Mesothelial cell of epicardium (in vitro differentiated cells): ENCODE results near the gene CTNNA3. TPM values are rescaled to one million over a fixed set of nuclear protein-coding genes. Genes with fewer than 3 reads are reported as not detected.
A peak's percentile ranks its signal among the peaks of the same experiment; 100 is the strongest.

Experiments used
- DNase-seq, 2 experiments: peaks; one replicate each; pipeline ENCODE4 v3.0.0; 2021; ENCODE audit warnings: low spot score in 2 of 2; ENCODE audit not compliant: unreplicated experiment in 2 of 2
- H3K27ac Mint-ChIP-seq: 2 replicates; pipeline ENCODE4 v1.8.0; 2021; ENCODE audit warnings: mixed read lengths
- H3K27me3 Mint-ChIP-seq: 2 replicates; pipeline ENCODE4 v1.8.0; 2021; ENCODE audit warnings: low read depth, mixed read lengths
- H3K36me3 Mint-ChIP-seq: 2 replicates; pipeline ENCODE4 v1.8.0; 2021; ENCODE audit warnings: mixed read lengths
- H3K4me1 Mint-ChIP-seq: 2 replicates; pipeline ENCODE4 v1.8.0; 2021; ENCODE audit warnings: mixed read lengths
- H3K4me3 Mint-ChIP-seq: 2 replicates; pipeline ENCODE4 v1.8.0; 2021; ENCODE audit warnings: mild to moderate bottlenecking, moderate library complexity, mixed read lengths
- H3K9me3 Mint-ChIP-seq: 2 replicates; pipeline ENCODE4 v1.8.0; 2021; ENCODE audit warnings: mixed read lengths
- CTCF ChIP-seq: fragments of 200-600 bp; sonication (generic); IDR thresholded peaks from one replicate; pipeline ENCODE4 v1.5.0; 2021; ENCODE audit warnings: antibody characterized with exemption; ENCODE audit not compliant: unreplicated experiment
- total RNA-seq: library from RNA; stranded (reverse); gene quantifications from 3 replicates; pipeline ENCODE4 v1.2.1, GENCODE V29; 2021

Gene CTNNA3
- total RNA-seq, 1 donor from 2014 or later = 14.2 TPM

GRCh38 chr10:66183028-66183427 is 1513.0 kb downstream of the CTNNA3 start:
- Mint-ChIP-seq H3K4me1 (peaks cover 11% of the 10 kb centered on the region), H3K27me3 (no peaks in the 10 kb centered on the region), H3K9me3 (no peaks in the 10 kb centered on the region), H3K27ac (no peak overlapping the region), H3K4me3 (no peak overlapping the region), H3K36me3 (no peaks in the 10 kb centered on the region)
- TF ChIP-seq CTCF = no peak
- no peak for DNase-seq

GRCh38 chr10:66180581-66181318 is 1515.2 kb downstream of the CTNNA3 start:
- H3K4me3 Mint-ChIP-seq = no peak overlapping the region
- no peaks in the 10 kb centered on the region for H3K36me3 Mint-ChIP-seq
- H3K27me3 Mint-ChIP-seq = no peaks in the 10 kb centered on the region
- peak overlapping the region; percentile 65 for H3K27ac Mint-ChIP-seq
- TF ChIP-seq CTCF = peak; percentile 96
- DNase-seq = no peak
- H3K4me1 Mint-ChIP-seq = peaks cover 7% of the 10 kb centered on the region
- H3K9me3 Mint-ChIP-seq = peaks cover 6% of the 10 kb centered on the region

- Mint-ChIP-seq H3K4me1 (peaks cover 7% of the 10 kb centered on the region), H3K9me3 (peaks cover 6% of the 10 kb centered on the region), H3K27ac (peak overlapping the region; percentile 65), H3K4me3 (no peak overlapping the region), H3K36me3 (no peaks in the 10 kb centered on the region), H3K27me3 (no peaks in the 10 kb centered on the region)
- no peak for TF ChIP-seq CTCF
- DNase-seq = no peak
Observed at GRCh38 chr10:66180021-66180420, 1516.0 kb downstream of the CTNNA3 start.

GRCh38 chr10:66176772-66177171 is 1519.2 kb downstream of the CTNNA3 start:
- no peak for TF ChIP-seq CTCF
- Mint-ChIP-seq H3K36me3 (no peaks in the 10 kb centered on the region), H3K27me3 (no peaks in the 10 kb centered on the region), H3K27ac (no peak overlapping the region), H3K9me3 (peaks cover 6% of the 10 kb centered on the region), H3K4me1 (peaks cover 7% of the 10 kb centered on the region), H3K4me3 (no peak overlapping the region)
- no peak for DNase-seq

GRCh38 chr10:66167816-66168215 is 1528.2 kb downstream of the CTNNA3 start:
- DNase-seq = no peak
- TF ChIP-seq CTCF = no peak
- no peak overlapping the region for H3K4me3 Mint-ChIP-seq
- H3K27me3 Mint-ChIP-seq = no peaks in the 10 kb centered on the region
- H3K9me3 Mint-ChIP-seq = peaks cover 9% of the 10 kb centered on the region
- H3K4me1 Mint-ChIP-seq = no peaks in the 10 kb centered on the region
- H3K27ac Mint-ChIP-seq = no peak overlapping the region
- no peaks in the 10 kb centered on the region for H3K36me3 Mint-ChIP-seq
